ENCODE measurements around the gene LRP2.
"Not testable (repeated sequence)": the region's sequence is repeated elsewhere in the genome, so short reads cannot be mapped to it uniquely, and the experiment has no call there.

Gene LRP2

DNA sequence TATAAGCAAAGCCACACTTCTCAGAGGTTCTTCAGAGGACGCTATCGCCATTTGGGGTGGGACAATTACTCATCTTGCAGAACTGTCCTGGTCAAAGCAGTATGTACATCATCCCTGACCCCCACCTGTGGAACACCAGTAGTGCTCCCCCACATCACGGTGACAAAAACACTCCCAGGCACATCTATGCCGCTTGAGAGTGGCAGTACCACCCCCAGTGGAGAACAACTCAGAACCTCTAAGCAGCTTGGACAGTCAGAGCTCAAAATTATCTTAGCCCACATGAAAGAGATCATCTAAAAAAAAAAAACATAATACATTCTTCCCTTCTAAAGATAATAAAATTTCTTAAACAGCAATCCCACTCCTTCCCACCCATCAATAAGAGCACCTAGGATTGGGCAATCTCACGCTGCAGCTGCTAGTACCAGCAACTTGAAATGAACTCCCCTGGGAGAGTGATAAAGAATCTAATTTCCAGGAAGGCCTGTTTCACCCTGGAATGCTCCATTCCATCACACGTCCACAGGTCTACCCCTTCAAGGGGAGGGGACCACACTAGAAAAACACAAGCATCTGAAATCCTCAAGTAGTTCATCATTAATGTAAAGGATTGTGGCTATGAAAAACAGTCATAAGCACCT lies 31.7 kb downstream of the LRP2 start:
- no peak for TF ChIP-seq CTCF (IDR thresholded peaks at IDR 0.05)

GRCh38 chr2:169329688-169330554 lies 32.4 kb downstream of the LRP2 start:
- no peak overlapping the region for H3K4me3 ChIP-seq
- TF ChIP-seq CTCF (IDR thresholded peaks at IDR 0.05), result no peak
- DNase-seq (ENCODE audit: low spot score), result no peak
- H3K27ac ChIP-seq, result no peak overlapping the region

More for the DNA sequence above, 31.7 kb downstream of the LRP2 start:
- no peak for DNase-seq (ENCODE audit: low spot score)
- Histone ChIP-seq H3K4me3 (no peak overlapping the region), H3K27ac (no peak overlapping the region)

DNA sequence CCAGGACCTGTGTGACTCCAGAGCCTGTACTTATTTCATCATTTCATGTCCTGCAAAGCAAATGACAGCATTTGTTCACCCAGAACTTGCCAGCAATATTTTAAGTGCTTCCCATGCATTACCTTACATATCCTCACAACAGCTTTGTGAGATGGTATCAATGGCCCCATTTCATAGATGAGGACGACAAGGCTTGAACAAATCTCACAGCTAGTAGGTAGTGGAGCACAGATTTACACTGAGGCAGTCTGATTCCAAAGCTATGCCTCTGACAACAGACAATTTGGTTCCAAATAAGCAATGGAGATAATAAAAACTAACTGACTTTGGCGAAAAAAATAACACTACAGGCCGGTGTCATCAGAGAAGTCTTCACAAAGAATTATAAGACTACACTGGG lies 33.5 kb downstream of the LRP2 start:
- no peak overlapping the region for H3K27ac ChIP-seq
- TF ChIP-seq CTCF (IDR thresholded peaks at IDR 0.05), result no peak

GRCh38 chr2:169327837-169328236 lies 34.5 kb downstream of the LRP2 start:
- H3K27ac ChIP-seq; H3K4me3 ChIP-seq; DNase-seq (ENCODE audit: low spot score): not testable (repeated sequence)

More for the DNA sequence above, 33.5 kb downstream of the LRP2 start:
- no peak for DNase-seq (ENCODE audit: low spot score)
- no peak overlapping the region for H3K4me3 ChIP-seq

- not testable (repeated sequence) for H3K4me3 ChIP-seq; H3K27ac ChIP-seq; DNase-seq (ENCODE audit: low spot score)
Observed at GRCh38 chr2:169325886-169326285, 36.4 kb downstream of the LRP2 start.

DNA sequence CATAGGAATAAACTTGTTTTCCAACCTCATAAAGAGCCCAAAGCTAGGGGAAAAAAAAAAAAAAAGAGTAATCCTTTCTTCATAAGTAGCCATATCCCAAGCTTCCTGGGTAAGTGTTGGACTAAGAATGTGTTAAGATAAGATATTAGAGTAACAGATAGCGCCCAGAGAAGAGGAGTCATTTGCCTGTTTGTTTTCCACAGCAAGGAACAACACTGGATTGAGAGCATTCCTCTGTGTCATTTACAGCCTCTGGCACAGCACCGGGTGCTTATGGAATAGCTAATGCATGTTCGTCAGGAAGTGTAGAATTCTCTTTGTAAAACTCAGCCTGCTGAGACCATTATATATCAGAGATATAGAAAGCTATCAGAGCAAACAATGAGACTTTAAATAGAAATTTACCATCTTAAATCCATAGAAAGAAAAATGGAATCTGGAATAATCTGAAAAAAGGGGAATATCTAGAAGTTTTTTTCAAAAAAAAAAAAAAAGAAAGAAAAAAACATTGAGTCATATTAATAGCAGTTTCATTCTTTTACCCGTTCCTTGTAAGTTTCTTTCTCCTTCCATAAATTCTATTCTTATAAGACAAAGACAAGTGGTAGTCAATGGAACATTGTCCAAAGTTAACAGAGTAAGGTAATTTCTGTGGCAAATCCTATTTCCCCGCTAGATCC lies 37.6 kb downstream of the LRP2 start:
- TF ChIP-seq CTCF (IDR thresholded peaks at IDR 0.05), result no peak
- no peak for DNase-seq (ENCODE audit: low spot score)

DNA sequence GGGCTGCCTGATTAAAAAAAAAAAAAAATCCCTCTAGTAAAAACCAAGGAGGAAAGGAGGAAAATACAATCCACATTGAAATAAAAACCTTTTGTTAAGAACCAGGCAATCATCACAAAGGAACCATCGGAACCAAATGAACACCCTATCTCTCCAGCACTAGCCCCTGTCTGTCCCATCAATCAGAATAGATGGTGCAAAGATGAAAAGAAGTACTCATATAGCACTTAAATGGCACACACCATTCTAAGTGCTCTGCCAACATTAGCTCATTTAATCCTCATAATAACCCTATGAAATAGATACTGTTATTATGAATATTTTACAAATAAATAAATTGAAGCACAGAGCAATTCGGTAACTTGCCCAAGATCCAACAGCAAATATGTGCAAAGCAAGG lies 38.5 kb downstream of the LRP2 start:
- Histone ChIP-seq H3K27ac (no peak overlapping the region), H3K4me3 (no peak overlapping the region)
- no peak for DNase-seq (ENCODE audit: low spot score)
- no peak for TF ChIP-seq CTCF (IDR thresholded peaks at IDR 0.05)

More for the DNA sequence above, 37.6 kb downstream of the LRP2 start:
- Histone ChIP-seq H3K4me3 (no peak overlapping the region), H3K27ac (no peak overlapping the region)

Data from coronary artery (tissue), 2 donors.